ENCODE data around the gene SHROOM3. TPM values are rescaled to one million over a fixed set of nuclear protein-coding genes. Genes with fewer than 3 reads are reported as not detected.

SHROOM3 gene
- total RNA-seq, 2 donors from 2014 or later, result 18.1 to 21.8 TPM

DNA sequence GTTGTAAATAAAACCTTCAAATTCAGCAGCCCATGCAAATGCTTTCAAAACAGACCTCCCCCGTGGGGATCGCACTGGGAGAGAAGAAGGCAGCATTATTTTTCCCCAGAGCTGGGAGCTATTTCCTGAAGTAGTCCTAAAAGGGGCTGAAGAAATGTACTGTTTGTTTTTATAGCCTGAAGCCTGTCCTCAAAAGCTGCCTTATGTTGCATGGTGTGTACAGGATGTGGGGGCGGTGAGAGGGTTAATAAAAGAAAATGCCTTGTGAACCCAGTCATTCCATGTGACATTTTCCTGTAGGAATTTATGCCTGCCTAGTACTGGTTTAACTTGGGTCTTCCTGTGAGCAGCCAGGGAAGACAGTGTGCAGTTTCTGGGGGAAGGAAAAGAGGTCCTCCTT is 318.8 kb downstream of the SHROOM3 start:
- Histone ChIP-seq H3K9me3 (ENCODE audit: control insufficient read depth, low read length) (peaks cover 17% of the 10 kb centered on the region), H3K4me3 (ENCODE audit: low read length) (no peak overlapping the region), H3K9ac (ENCODE audit: extremely low read depth, low read length, poor library complexity, severe bottlenecking) (no peak overlapping the region), H3K27me3 (ENCODE audit: control insufficient read depth, insufficient read depth, low read length, poor library complexity, severe bottlenecking) (no peaks in the 10 kb centered on the region), H3K36me3 (ENCODE audit: control insufficient read depth, insufficient read depth, low read length) (peaks cover 54% of the 10 kb centered on the region), H3K27ac (ENCODE audit: low read depth, low read length) (peak overlapping the region; percentile 19), H3K4me1 (ENCODE audit: control insufficient read depth, insufficient read depth, low read length) (no peaks in the 10 kb centered on the region)
- Mint-ChIP-seq H3K27me3 (ENCODE audit: insufficient read depth) (no peaks in the 10 kb centered on the region), H3K4me1 (peaks cover 6% of the 10 kb centered on the region), H3K9me3 (peaks cover 5% of the 10 kb centered on the region), H3K27ac (peak overlapping the region; percentile 31), H3K36me3 (ENCODE audit: low read depth) (peaks cover 61% of the 10 kb centered on the region), H3K4me3 (no peak overlapping the region)
- no peak for TF ChIP-seq CTCF (conservative IDR thresholded peaks at IDR 0.05)
- DNase-seq, result no peak
- WGBS, 2 experiments (ENCODE audit: insufficient coverage in 1 of 2, insufficient read length in 1 of 2), result 90 to 99% methylated on average over 2 to 3 of the region's 3 CpGs

GRCh38 chr4:76754439-76754838 is 319.4 kb downstream of the SHROOM3 start:
- no peaks in the 10 kb centered on the region for H3K4me1 ChIP-seq (ENCODE audit: control insufficient read depth, insufficient read depth, low read length)
- peaks cover 17% of the 10 kb centered on the region for H3K9me3 ChIP-seq (ENCODE audit: control insufficient read depth, low read length)
- Mint-ChIP-seq H3K27ac (no peak overlapping the region), H3K9me3 (peaks cover 5% of the 10 kb centered on the region), H3K4me1 (peaks cover 4% of the 10 kb centered on the region), H3K36me3 (ENCODE audit: low read depth) (peaks cover 58% of the 10 kb centered on the region), H3K4me3 (no peak overlapping the region), H3K27me3 (ENCODE audit: insufficient read depth) (no peaks in the 10 kb centered on the region)
- no peak overlapping the region for H3K27ac ChIP-seq (ENCODE audit: low read depth, low read length)
- 73 to 88% methylated on average over 4 to 10 of the region's 10 CpGs for WGBS, 2 experiments (ENCODE audit: insufficient coverage in 1 of 2, insufficient read length in 1 of 2)
- TF ChIP-seq CTCF (conservative IDR thresholded peaks at IDR 0.05), result no peak
- DNase-seq, result no peak
- no peaks in the 10 kb centered on the region for H3K27me3 ChIP-seq (ENCODE audit: control insufficient read depth, insufficient read depth, low read length, poor library complexity, severe bottlenecking)
- peaks cover 58% of the 10 kb centered on the region for H3K36me3 ChIP-seq (ENCODE audit: control insufficient read depth, insufficient read depth, low read length)
- no peak overlapping the region for H3K9ac ChIP-seq (ENCODE audit: extremely low read depth, low read length, poor library complexity, severe bottlenecking)
- no peak overlapping the region for H3K4me3 ChIP-seq (ENCODE audit: low read length)

DNA sequence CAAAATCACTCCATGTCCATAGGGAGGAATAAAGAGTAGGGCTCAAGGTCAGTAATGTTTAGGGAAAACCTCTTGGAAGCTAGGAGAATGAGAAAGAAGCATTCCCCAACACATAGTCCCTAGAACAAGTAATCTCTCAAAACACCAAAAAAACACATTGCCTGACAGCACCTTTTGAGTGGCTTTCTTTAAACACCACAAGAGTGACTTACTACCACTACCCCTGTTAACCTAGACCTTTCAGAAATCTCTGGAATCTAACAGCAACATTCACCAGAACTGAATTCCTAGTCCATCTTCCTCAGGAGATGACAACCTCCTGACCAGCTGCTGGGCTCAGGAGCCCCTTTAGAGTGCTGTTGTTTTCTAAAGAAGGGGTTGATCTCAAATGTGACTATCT is 320.7 kb downstream of the SHROOM3 start:
- no peak overlapping the region for H3K4me3 Mint-ChIP-seq
- no peaks in the 10 kb centered on the region for H3K27me3 ChIP-seq (ENCODE audit: control insufficient read depth, insufficient read depth, low read length, poor library complexity, severe bottlenecking)
- peaks cover 13% of the 10 kb centered on the region for H3K9me3 ChIP-seq (ENCODE audit: control insufficient read depth, low read length)
- peaks cover 5% of the 10 kb centered on the region for H3K9me3 Mint-ChIP-seq
- no peak overlapping the region for H3K27ac ChIP-seq (ENCODE audit: low read depth, low read length)
- no peaks in the 10 kb centered on the region for H3K4me1 ChIP-seq (ENCODE audit: control insufficient read depth, insufficient read depth, low read length)
- H3K9ac ChIP-seq (ENCODE audit: extremely low read depth, low read length, poor library complexity, severe bottlenecking), result no peak overlapping the region
- peaks cover 60% of the 10 kb centered on the region for H3K36me3 ChIP-seq (ENCODE audit: control insufficient read depth, insufficient read depth, low read length)
- H3K27me3 Mint-ChIP-seq (ENCODE audit: insufficient read depth), result no peaks in the 10 kb centered on the region
- peaks cover 54% of the 10 kb centered on the region for H3K36me3 Mint-ChIP-seq (ENCODE audit: low read depth)
- peaks cover 4% of the 10 kb centered on the region for H3K4me1 Mint-ChIP-seq
- peak overlapping the region; percentile 30 for H3K27ac Mint-ChIP-seq
- DNase-seq, result no peak
- no peak for TF ChIP-seq CTCF (conservative IDR thresholded peaks at IDR 0.05)
- H3K4me3 ChIP-seq (ENCODE audit: low read length), result no peak overlapping the region

Measured in endodermal cell (in vitro differentiated cells).